Neural cell (in vitro differentiated cells): ENCODE measurements around the gene ZRANB3.

Source experiments
- CTCF ChIP-seq: fragments of 450-650 bp; IDR thresholded peaks from 2 replicates; pipeline ENCODE4 v1.5.1; 2014; ENCODE audit warnings: antibody characterized with exemption, mild to moderate bottlenecking, moderate library complexity; ENCODE audit not compliant: poor library complexity, severe bottlenecking
- EP300 ChIP-seq: fragments of 450-650 bp; conservative IDR thresholded peaks from 2 replicates; pipeline ENCODE4 v1.6.1; 2014; ENCODE audit warnings: antibody characterized with exemption, mild to moderate bottlenecking, moderate library complexity; ENCODE audit not compliant: poor library complexity, severe bottlenecking
- EZH2 ChIP-seq: fragments of 200-600, 300-800 bp; shearing (Covaris generic), sonication (generic); IDR thresholded peaks from 2 replicates; pipeline ENCODE4 v1.6.1; 2014; ENCODE audit warnings: antibody characterized with exemption, low read length, borderline replicate concordance, mild to moderate bottlenecking; ENCODE audit not compliant: insufficient read depth, poor library complexity, severe bottlenecking
- RAD21 ChIP-seq: fragments of 450-650 bp; conservative IDR thresholded peaks from 2 replicates; pipeline ENCODE4 v1.6.1; 2014; ENCODE audit warnings: antibody characterized with exemption, mild to moderate bottlenecking, moderate library complexity
- TAF1 ChIP-seq: IDR thresholded peaks from 2 replicates; pipeline ENCODE4 v1.6.1; 2012; ENCODE audit warnings: low read depth

- TF ChIP-seq TAF1 (no peak), RAD21 (no peak), CTCF (no peak), EZH2 (no peak), EP300 (no peak)
These were observed 351.3 kb downstream of the ZRANB3 start for GRCh38 chr2:135179689-135180088.
